BJ (cell line): Measurements from ENCODE around the gene ANGEL2. TPM values are rescaled to one million over a fixed set of nuclear protein-coding genes. Genes with fewer than 3 reads are reported as not detected.
"Not testable (repeated sequence)": the region's sequence is repeated elsewhere in the genome, so short reads cannot be mapped to it uniquely, and the experiment has no call there.

ENCODE experiments used
- CTCF ChIA-PET: fragments of 350-600 bp; formaldehyde crosslinking; extraction: SDS; loops from one replicate; lab custom pipeline; 2021; ENCODE audit warnings: antibody characterized with exemption, inconsistent platforms; lab: Yijun Ruan, JAX
- POLR2A ChIA-PET: fragments of 300-600 bp; sonication (Branson Sonifier 250); formaldehyde crosslinking; extraction: SDS; loops from one replicate; lab custom pipeline; 2021; ENCODE audit warnings: antibody characterized with exemption; lab: Charles Lee
- DNase-seq: peaks from one replicate; pipeline ENCODE4 v3.0.0-alpha.2; 2011; ENCODE audit warnings: low read depth
- H3K27me3 ChIP-seq: 2 replicates; pipeline ENCODE4 v1.6.0; 2011; ENCODE audit warnings: low read length; ENCODE audit not compliant: control insufficient read depth, insufficient read depth
- H3K36me3 ChIP-seq: 2 replicates; pipeline ENCODE4 v1.5.1; 2011; ENCODE audit warnings: low read length; ENCODE audit not compliant: control insufficient read depth, insufficient read depth
- H3K4me3 ChIP-seq: 2 replicates; pipeline ENCODE4 v1.5.1; 2011; ENCODE audit warnings: low read depth, mild to moderate bottlenecking, control low read depth, low read length
- polyA plus RNA-seq: library from polyadenylated mRNA; depleted of rRNA; stranded (reverse); fragments of >200 nt; gene quantifications from 2 replicates; pipeline ENCODE4 v1.2.3, GENCODE V29; 2011
- TF ChIP-seq, protein P1 (sequence below): IDR thresholded peaks from 2 replicates; pipeline ENCODE4 v1.5.1; 2011; ENCODE audit warnings: low read depth, mild to moderate bottlenecking, control low read depth, inconsistent platforms, low read length, moderate library complexity; ENCODE audit not compliant: insufficient read depth

The ANGEL2 gene
- polyA plus RNA-seq, 1 experiment, result 13.3 TPM

DNA sequence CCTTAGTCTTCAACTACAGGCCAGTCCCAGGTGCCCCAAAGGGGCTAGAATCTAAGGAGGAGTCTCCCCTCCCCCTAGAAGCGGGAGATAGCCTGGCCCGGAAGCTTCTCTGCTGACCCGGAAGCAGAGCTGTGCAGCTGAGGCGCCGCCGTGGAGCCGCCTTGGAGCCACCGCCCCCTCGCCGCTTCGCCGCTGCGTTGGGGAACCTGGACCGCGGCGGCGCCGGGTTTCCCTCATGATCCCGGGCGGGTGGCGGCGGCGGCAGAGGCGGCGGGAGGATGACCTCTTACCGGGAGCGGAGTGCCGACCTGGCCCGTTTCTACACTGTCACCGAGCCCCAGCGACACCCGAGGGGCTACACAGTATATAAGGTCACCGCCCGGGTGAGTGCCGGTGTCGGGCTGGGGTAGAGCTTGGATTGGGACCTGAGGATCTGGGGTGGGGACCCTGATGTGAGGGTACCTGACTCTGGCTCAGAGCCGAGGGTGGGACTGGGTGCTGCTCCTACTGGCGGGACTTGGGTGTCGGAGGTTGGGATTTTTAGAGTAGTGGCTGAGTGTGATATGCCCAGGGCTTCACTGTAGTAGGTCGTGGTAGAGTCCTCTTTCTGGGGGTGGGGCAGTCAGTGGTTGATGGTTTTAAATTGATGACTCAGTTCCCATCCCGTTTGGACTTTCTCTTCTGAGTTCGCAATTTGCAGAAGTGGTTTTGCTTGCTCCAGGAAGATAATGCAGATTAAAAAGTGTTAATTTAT is 35.6 kb upstream of the ANGEL2 start, which contains the start of gene RPS6KC1:
Gene RPS6KC1, plus strand, starts transcription at position 115 of the 754 bp plus-strand sequence. Its CDS starts 164 bp downstream, at position 279.
- TF ChIP-seq, protein P1, sequence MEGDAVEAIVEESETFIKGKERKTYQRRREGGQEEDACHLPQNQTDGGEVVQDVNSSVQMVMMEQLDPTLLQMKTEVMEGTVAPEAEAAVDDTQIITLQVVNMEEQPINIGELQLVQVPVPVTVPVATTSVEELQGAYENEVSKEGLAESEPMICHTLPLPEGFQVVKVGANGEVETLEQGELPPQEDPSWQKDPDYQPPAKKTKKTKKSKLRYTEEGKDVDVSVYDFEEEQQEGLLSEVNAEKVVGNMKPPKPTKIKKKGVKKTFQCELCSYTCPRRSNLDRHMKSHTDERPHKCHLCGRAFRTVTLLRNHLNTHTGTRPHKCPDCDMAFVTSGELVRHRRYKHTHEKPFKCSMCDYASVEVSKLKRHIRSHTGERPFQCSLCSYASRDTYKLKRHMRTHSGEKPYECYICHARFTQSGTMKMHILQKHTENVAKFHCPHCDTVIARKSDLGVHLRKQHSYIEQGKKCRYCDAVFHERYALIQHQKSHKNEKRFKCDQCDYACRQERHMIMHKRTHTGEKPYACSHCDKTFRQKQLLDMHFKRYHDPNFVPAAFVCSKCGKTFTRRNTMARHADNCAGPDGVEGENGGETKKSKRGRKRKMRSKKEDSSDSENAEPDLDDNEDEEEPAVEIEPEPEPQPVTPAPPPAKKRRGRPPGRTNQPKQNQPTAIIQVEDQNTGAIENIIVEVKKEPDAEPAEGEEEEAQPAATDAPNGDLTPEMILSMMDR, result no peak
- ChIA-PET POLR2A (no interaction called here), CTCF (interaction anchor here (0.7 kb wide), 1 partner anchor 54 kb away, joined by 3 read pairs; no protein-coding TSS in a partner anchor)
- peak within 1 kb of the TSS; percentile 94 for H3K4me3 ChIP-seq
- H3K36me3 ChIP-seq, result no peaks in the 10 kb centered on the region
- no peak for DNase-seq
- H3K27me3 ChIP-seq, result no peaks in the 10 kb centered on the region

GRCh38 chr1:213050745-213051126 is 35.1 kb upstream of the ANGEL2 start:
- no peak for DNase-seq
- no peaks in the 10 kb centered on the region for H3K27me3 ChIP-seq
- TF ChIP-seq, protein P1, result no peak
- ChIA-PET CTCF (interaction anchor here (0.7 kb wide), 1 partner anchor 54 kb away, joined by 3 read pairs; no protein-coding TSS in a partner anchor), POLR2A (no interaction called here)
- peak overlapping the region; percentile 94 for H3K4me3 ChIP-seq
- no peaks in the 10 kb centered on the region for H3K36me3 ChIP-seq

GRCh38 chr1:213049232-213049631 is 33.6 kb upstream of the ANGEL2 start:
- POLR2A ChIA-PET, result no interaction called here
- CTCF ChIA-PET, result no interaction called here
- DNase-seq, result no peak
- no peaks in the 10 kb centered on the region for H3K27me3 ChIP-seq
- H3K36me3 ChIP-seq, result no peaks in the 10 kb centered on the region
- TF ChIP-seq, protein P1, result no peak
- no peak overlapping the region for H3K4me3 ChIP-seq

GRCh38 chr1:213045321-213046226 is 29.9 kb upstream of the ANGEL2 start:
- DNase-seq, POLR2A ChIA-PET, H3K4me3 ChIP-seq, H3K36me3 ChIP-seq, H3K27me3 ChIP-seq: not testable (repeated sequence)
- CTCF ChIA-PET, result interaction anchor here (0.6 to 0.8 kb wide), 2 partner anchors 77 to 206 kb away, joined by 4 read pairs; no protein-coding TSS in a partner anchor

DNA sequence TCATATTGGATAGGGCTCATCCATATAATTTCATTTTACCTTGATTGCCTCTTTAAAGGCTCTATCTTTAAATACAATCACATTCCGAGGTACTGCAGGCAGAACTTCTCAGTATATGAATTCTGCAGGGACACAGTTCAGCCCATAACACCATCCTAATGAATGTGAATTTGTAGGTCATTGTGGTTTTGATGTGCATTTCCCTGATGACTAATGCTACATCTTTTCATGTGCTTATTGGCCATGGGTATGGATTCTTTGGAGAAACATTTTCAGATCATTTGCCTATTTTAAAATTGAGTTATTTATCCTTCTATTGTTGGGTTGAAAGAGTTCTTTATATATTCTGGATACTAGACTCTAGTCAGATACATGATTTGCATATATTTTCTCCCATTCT is 25.8 kb upstream of the ANGEL2 start:
- POLR2A ChIA-PET, result no interaction called here
- H3K27me3 ChIP-seq, result no peaks in the 10 kb centered on the region
- TF ChIP-seq, protein P1, result no peak
- H3K36me3 ChIP-seq, result no peaks in the 10 kb centered on the region
- CTCF ChIA-PET, result no interaction called here
- H3K4me3 ChIP-seq, result no peak overlapping the region
- no peak for DNase-seq
